Left lobe of liver (tissue), 2 donors: ENCODE results near the gene SPAG5. TPM values are rescaled to one million over a fixed set of nuclear protein-coding genes. Genes with fewer than 3 reads are reported as not detected.

ENCODE experiments used
- ATAC-seq: fragments of 200-7000 bp; cut with Tn5 transposase; one replicate; pipeline ENCODE4 v1.9.1; 2020; ENCODE audit warnings: mild to moderate bottlenecking, moderate library complexity
- DNase-seq: peaks from one replicate; pipeline ENCODE4 v3.0.0-alpha.2; 2020; ENCODE audit warnings: low spot score
- total RNA-seq: library from RNA; stranded (reverse); gene quantifications from one replicate; pipeline ENCODE4 v1.2.1, GENCODE V29; 2021
- donor health status: DM: no; HTN: no; CAD: no; lungs with moderate emphysema.
- donor health status: DM: no; HTN: yes; CAD: no.

Gene SPAG5
- total RNA-seq, 1 donor from 2014 or later = 8.8 TPM

DNA sequence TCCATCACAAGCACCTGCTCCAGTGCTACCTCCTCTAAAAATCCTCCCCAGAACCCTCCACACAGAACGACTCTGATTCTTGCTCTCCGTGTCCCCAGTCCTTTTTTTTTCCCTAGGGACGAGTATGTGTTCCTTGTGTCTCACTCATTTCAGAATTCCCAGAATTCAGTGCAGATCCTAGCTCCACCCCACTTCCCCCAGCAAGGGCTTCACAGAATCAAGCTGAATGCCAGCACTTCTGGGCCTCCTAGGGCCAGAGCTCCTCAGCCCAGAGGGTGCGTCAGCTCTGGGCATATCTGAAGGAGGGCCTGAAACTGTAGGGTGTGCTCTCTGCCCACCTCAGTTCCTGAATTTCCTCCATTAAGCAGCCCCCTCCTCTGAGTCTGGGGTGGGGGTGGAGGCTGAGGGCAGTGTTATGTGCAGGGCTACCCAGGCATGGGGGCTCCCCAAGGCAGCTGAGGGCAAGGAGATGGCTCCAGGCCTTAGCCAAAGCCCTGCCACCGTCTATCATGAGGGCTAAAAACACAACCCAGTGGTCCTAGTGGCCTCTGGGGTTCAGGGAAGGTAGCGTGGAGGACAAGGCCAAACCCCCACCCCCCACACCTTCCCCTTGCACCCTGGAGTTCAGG is 52.9 kb downstream of the SPAG5 start:
- no peak for ATAC-seq
- DNase-seq = no peak

DNA sequence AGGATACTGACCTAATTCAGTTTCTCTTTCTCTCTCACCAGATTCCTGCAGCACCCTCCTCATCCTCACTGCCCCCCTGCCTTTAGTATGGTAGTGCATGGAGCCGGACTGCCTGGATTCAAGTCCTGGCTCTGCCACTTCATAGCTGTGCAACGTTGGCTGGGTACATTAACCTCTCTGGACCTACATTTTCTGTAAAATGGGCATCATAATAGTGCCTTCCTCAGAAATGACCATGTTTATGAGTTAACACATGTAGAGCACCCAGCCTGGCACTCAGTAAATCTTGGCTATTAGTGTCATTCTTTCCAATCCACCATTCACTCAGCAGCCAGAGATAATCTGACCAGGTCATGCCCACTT is 53.7 kb downstream of the SPAG5 start:
- ATAC-seq (no peak), DNase-seq (no peak)

DNA sequence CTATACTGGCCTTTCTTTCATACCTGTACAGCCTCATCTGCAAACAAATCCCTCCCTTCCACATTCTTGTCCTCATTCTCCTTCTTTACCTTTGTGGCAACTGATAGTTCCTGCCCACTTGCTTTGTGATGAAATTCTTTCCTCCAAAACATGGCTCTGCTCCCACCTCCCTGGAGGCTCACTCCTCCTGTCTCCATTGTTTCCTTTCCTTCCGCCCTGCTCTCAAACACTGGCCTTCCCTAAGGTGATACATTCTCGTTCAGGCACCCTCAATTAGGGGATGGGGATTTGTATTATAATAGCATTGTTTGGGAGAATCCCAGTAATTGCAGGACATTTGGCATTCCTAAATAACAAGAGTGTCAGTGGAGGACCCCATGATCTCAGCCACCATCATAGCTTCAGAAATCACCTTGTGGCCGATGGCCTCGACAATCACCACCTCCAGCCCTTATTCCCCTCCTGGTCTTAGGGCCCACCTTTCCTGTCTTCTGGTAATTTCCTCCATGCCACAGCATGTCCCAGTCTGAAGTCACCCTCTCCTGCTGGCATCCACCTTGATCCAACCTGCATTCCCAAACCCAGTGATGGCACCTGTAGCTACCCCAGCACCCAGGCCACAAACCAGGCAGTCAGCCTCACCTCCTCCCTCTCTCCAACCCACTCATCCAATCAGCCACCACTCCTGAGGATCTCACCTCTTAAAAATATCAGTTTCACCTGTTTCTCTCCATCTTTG is 54.3 kb downstream of the SPAG5 start:
- no peak for ATAC-seq

DNA sequence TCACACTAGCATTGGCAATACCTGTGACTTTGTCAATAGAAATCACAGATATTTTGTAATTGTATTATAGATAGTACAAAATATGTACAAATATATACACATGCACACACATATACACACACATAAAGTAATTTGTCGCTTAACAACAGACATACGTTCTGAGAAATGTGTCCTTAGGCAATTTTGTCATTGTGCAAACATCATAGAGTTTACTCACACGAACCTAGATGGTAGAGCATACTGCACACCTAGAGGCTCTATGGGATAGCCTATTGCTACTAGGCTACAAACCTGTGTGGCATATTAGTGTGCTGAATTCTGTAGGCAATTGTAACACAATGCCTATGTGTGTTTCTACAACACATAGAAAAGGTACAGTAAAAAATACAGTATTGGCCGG is 57.4 kb downstream of the SPAG5 start:
- ATAC-seq (no peak), DNase-seq (no peak)

More for the DNA sequence above, 54.3 kb downstream of the SPAG5 start:
- DNase-seq = no peak

DNA sequence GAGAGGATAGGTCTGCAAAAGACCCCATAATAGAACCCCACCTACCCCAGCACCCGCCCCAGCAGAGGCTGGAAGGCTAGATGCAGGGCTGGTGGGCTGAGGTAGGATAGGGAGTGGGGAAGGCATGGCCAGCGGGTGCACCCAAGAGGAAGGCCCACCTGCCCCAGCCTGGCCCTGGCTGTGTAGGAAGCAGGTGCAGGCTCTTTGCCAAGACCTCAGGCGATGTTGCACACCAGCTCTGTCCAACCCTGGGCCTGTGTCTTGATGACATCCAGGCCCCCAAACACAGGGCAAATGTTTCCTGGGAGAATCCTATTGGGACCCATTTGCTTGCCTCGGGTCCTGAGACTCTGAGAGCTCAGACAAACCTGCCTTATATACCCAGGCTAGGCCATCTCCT is 58.6 kb downstream of the SPAG5 start:
- no peak for ATAC-seq
- DNase-seq = no peak

DNA sequence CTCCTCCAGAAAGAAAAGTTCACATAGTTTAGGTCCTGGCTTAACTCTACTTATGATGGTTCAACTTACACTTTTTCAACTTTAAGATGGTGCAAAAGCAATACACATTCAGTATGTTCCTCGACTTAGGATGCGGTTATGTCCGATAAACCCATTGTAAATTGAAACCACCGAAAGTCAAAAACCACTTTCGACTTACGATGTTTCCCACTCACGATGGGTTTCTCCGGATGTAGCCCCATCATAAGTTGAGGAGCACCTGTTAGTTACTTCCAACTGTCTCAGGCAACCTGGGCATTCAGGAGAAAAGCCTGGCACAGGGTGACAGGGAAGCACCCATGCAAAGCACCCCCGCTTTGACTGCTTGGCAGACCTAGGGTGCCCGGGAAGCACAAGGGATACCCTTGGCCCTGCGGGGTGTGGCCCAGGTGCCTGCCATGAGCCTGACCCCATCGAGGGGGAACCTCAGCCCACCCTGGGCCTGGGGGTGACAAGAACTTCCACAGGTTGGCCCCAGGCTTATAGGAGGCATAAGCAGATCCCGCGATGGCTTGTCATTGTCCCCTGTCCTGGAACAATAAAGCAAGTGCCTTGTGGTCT is 60.4 kb downstream of the SPAG5 start:
- ATAC-seq (no peak), DNase-seq (no peak)

DNA sequence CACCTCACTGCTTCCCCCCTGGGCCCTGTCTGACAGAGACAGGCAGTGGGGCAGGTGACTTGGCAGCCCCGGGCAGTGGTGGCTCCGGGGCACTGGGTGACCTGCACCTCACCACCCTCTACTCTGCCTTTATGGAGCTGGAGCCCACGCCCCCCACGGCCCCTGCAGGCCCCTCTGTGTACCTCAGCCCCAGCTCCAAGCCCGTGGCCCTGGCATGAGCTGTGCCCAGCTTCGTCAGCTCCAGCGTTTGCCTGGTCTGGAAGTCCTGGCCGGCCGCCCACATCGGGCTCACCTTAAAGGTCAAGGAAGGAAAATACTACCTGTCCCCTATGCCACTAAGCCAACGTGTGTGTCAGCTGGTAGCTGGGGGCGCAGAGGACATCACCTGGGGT is 61.6 kb downstream of the SPAG5 start:
- DNase-seq (no peak), ATAC-seq (no peak)

DNA sequence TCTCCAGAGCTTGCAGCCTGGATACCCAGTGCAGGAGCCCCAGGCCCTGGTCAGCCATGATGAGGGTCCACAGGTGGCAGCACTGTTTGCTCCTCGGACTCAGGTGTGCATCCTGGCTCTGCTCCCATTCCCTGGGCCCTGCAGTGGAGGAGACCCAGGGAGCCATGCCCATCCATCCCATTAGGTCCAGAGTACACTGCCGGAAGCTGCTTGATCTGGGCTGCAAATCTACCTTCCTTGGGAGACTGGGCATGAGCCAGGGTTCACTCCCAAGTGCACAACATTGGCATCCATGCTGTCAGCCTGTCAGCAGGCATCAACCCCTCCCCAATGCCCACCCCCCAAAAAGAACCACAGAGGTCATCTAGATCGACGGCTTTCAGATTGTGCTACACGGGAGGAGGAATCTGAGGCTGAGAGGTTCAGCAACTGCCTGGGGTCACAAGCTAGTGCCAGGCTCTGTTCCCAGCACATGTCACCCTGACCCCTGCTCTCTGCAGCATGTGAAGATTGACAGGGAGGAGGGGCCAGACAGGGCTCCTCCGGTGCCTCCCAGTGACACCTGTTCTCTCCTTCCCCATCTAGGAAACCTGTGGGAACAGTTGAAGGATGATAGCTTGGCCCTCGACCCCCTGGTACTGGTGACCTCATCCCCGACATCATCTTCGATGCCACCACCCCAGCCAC is 62.1 kb downstream of the SPAG5 start:
- no peak for DNase-seq
- no peak for ATAC-seq

DNA sequence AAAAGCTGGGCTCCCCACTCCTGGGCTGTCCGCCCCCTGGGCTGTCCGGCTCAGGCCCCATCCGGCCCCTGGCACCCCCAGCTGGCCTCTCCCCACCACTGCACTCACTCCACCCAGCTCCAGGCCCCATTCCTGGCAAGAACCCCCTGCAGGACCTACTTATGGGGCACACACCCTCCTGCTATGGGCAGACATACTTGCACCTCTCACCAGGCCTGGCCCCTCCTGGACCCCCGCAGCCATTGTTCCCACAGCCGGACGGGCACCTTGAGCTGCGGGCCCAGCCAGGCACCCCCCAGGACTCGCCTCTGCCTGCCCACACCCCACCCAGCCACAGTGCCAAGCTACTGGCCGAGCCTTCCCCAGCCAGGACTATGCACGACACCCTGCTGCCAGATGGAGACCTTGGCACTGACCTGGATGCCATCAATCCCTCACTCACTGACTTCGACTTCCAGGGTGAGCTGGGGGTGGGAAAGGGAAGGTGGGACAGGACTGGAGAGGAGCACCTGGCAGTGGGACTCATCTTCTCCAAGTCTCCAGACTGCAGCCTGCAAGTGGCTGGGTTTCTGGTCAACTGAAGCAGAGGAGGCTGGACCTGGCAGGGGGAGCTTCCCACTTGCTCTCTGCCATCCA is 64.0 kb downstream of the SPAG5 start:
- no peak for DNase-seq
- ATAC-seq = no peak

DNA sequence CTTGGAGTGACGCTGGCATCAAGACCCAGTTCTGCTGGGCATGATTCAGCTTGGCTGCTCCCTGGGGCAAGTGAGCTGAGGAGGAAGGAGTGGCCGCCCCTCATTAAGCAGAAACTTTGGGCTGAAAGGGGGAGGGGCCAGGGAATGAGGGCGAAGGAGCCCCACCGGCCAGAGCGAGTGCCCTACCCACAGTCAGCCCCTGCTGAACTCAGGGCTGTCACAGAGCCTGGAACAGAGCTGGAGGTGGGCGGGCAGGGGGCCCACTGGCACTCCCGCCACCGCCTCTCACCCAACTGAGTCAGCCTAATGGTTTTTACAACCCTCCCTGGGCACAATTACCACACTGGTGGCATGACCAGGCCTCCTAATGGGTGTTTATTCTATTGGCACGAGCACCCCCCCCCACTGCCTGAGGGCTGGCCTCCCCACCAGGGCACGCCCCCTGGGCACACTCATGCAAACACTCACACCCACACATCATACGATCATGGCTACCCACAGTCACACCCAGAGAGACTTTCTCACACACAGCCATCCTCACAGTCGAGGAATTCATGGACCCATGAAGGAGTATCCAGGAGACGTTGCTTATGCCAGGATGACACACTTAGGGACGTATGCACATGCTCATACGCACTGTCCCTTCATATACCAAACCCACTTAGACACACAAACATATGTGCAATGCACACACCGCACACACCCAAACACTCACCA is 65.6 kb downstream of the SPAG5 start:
- no peak for ATAC-seq
- no peak for DNase-seq

DNA sequence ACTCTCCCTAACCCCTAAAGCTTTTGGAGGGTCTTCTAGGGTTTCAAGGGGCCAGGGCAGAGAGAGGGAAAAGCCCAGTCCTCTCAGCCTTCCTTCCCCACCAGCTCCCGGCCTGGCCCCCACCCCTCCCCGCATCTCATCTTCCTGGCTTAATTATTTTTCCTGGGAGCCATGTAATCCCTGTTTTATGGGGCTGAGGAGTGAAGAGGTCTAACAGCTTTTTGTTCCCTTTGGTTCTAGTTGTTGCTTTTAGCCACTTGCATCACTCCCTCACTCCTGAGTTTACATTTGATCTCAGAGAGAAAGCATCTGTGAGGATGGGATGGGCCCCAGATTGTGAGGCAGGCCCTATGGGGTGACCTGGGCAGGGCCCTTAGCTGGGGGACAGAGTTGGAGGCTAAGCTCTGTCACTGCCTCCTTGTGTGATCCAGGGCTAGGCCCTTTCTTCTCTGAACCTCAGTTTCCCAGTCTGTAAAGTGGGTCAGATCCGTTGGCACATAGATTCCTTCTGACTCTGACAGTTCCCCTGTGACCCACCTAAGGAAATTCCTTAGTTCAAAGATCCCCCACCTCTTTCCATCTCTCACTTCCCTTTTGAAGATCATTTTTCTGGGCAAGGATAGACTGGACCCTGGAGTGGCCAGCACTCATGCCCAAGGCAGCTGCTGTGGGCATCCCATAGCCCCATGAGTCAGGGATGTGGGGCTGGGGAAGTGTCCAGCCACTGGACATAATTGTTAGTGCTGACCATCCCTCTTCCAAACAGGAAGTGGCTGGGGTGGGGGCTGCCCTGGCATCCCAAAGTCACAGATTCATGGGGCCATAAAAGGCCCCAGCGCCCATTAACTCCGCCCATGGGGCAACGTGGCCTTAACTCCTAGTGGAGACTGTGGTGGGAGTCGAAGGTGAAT is 66.5 kb downstream of the SPAG5 start:
- ATAC-seq = no peak
- no peak for DNase-seq

DNA sequence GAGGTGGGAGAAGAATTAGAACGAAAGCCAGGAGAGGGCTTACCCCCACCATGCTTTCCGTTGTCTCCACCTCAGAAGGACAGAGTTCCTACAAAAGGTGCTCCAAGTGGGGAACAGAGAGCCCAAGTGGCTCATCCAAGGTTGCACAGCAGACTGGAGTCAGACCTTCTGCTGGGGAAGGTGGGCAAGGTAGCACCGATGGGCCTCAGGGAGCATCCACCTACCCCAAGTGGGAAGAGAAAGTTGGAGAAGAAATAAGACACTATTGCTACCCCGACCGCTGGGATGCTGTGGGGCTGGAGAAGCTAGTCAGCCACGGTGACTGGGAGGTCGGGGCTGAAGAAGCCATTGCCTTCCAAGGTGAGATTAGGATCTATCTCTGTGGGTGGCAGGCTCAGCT is 67.9 kb downstream of the SPAG5 start:
- ATAC-seq (no peak), DNase-seq (no peak)

DNA sequence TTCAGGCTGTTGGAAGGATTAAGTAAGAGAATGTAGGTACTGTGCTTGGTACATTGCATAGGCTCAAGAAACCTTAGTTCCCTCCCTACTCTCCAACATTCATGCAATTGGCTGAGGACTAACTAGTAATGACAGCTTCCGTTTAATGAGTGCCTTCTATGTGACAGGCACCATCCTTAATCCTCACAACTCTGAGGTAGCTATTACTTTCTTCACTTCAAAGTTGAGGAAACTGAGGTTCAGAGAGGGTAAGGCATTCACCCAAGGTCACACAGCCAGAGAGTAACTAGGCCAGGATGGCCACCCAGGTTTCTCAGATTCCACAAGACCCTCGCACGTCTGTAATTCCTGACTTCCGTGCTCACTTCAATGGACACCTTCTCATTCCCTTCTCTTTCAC is 68.6 kb downstream of the SPAG5 start:
- no peak for ATAC-seq

DNA sequence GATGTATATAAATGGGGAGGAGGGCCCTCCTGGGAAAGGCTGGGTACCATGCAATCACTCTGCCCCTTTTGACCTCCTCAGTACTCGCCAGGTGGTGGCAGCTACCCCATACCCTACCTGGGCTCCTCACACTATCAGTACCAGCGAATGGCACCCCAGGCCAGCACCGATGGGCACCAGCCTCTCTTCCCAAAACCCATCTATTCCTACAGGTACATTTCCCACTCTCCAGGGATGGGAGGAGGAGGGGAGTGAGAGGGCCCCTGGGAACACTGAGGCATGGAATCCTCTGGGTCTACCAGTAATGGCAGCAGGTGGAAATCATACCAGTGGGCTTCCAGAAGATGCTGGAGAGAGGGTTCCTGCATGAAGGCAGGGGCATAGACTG is 69.8 kb downstream of the SPAG5 start:
- ATAC-seq = no peak
- DNase-seq = no peak

More for the DNA sequence above, 68.6 kb downstream of the SPAG5 start:
- DNase-seq = no peak

DNA sequence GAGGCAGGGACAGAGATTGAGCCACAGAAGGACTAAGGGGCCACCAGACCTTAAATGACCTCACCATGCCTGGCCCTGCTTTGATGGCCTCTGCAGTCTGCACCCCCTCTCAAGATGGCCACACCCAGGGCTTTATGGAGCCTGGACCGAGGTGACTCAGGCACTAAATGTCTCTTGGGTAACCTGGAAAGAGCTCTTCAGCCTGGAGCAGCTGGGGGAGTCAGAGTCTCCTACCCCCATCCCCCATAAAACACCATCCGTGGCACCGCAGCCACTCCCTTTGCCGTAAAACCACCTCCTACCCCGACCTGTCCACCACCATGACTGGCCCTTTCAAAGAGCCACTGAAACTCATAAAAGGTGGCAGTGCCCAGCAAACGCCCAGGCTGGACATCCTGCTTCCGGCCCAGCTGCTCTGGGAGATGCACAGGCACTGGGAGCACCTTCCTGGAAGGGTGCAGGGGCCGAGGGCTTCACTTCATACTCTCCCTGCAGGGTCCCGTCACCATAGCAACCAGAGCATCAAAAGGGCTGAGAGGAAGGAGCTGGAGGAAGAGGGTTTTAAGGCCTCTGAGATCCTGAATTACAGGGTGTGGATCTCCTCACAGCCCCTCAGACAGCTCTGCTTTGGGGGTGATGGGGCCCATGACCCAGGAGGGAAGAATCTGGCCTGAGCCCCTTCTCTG is 70.4 kb downstream of the SPAG5 start:
- no peak for DNase-seq
- ATAC-seq = no peak

DNA sequence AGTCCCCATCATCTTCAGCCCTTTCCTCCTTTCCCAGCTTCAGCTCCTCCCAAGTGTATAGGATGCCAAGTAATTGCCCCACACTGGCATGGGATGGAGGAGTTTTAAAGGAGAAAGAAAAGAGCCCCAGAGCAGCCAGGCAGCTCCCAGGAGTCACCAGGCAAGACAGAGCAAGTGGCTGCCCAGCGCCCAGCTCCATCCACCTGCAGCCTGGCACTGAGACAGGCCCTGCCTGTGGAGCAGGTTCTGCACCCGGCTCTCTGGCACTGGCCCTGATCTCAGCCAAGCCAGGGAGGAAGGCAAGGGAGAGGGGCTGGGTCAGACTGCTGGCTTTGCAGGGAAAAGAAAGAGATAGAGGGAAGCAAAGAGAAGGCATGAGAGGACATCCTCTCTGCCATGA is 71.0 kb downstream of the SPAG5 start:
- no peak for DNase-seq
- no peak for ATAC-seq
